SH-SY5Y (cell line): ENCODE measurements around the gene PRKCG.

ENCODE experiments used
- GATA2 ChIP-seq: IDR thresholded peaks from 2 replicates; pipeline ENCODE4 v1.6.1; 2011; ENCODE audit warnings: mild to moderate bottlenecking, low read depth, low read length
- GATA3 ChIP-seq: IDR thresholded peaks from 2 replicates; pipeline ENCODE4 v1.6.1; 2011; ENCODE audit warnings: low read depth, mild to moderate bottlenecking, low read length, moderate library complexity

Gene PRKCG

DNA sequence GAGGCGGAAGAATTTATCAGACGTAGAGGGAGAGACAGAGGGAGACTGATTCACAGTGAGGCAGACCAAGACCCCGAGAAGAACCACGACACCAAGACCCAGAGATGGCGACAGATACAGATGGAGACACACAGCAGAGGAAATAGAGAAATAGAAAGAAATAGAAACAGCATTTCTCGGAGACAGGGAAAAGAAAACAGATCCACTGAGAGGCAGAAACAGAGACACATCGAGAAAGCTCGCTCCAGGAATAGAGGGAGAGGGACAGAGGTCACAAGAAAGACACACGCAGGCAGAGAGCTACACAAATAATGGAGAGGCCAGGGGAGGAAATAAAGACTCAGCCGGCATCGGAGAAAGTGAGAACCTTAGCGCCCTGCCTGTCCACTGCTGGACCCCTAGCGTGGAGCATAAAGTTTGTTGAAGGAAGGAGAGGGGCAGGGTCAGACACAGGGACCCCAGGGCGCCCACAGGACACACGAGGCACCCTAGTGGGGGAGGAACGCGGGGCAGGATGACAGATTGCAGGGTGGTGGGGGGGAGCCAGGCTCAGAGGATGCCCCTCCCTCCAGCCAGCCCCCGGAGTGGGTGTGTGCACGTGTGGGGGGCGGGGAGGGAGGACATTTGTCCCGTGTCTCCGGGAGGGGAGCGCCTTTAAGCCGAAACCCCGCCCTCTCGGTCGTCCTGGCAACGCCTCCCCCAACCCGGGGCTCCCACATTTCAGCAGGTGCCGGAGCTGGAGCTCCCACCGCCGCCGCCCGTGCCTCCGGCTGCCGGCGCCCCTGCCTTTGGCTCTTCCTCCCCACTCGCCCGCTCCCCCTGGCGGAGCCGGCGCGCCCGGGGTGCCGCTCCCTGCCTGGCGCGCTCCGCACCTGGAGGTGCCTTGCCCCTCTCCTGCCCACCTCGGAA is at the start of gene PRKCG:
Gene PRKCG, plus strand, starts transcription at position 716 of the 909 bp plus-strand sequence. CDS start 298 bp downstream, outside the sequence.
- TF ChIP-seq GATA3 (no peak), GATA2 (no peak)

DNA sequence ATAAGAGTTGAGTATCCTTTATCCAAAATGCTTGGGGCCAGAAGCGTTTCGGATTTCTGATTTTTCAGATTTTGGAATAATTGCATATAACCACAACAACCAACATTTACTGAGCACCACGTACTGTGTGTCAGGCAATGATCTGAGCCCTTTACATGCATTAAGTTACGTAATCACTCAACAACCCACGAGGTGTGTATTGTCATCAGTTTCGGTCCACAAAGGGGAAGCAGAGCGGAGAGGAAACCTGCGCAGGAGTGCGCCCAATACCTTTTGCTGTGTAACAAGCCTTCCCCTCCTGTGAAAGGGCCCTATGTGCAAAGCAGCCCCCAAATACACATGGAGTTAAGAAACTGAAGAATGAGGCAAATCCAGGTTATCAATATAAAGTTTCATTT is 37.1 kb upstream of the PRKCG start:
- TF ChIP-seq GATA3 (no peak), GATA2 (no peak)

DNA sequence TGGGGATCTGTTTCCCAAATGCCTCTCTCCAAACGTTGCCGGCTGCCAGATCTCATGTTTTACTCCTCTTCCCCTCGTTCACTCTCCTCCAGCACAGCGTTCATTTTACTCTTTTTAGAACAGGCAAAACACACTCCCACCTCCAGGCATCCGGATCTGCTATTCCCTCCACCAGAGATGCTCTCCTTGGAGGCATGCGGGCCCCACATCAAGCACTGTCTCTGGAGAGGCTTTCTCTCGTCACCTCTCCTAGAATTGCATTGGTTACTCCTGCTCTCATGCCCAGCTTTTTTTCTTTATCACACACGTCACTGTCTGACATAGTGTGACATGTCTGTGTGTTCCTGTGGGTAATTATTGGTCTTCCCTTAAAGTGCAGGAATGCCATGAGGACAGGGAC is 34.4 kb upstream of the PRKCG start:
- TF ChIP-seq GATA3 (no peak), GATA2 (no peak)

DNA sequence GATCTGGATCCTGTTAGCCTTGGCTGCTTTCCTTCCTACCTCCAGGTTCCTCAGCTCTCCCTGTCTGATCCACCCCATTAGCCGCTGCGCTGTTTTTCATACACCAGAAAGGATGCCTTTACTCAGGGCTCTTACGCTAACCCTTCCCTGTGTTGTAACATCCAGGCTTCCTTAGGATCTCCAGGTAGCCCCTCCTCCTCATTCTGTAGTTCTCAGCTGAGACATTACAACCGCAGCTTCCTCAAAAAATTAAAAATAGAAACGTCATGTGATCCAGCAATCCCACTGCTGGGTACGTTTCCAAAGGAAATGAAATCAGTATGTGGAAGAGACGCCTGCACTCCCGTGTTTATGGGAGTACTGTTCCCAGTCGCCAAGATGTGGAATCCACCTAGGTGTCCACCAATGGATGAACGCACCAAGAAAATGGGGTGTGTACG is 32.7 kb upstream of the PRKCG start:
- TF ChIP-seq GATA3 (no peak), GATA2 (no peak)

DNA sequence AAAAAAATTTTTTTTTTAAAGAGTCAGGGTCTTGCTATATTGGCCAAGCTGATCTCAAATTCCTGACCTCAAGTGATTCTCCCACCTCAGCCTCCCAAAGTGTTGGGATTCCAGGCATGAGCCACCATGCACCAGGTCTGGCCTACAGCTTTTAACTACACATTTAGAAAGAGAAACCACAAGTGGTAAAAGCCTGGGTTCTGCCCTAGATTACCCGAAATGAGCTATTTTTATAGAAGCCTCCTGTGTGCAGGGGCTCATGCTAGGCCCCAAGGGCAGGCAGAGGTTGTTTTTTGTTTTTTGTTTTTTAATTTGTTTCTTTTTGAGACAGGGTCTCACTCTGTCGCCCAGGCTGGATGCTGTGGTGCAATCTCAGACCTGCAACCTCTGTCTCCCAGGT is 28.3 kb upstream of the PRKCG start:
- TF ChIP-seq GATA3 (no peak), GATA2 (no peak)

DNA sequence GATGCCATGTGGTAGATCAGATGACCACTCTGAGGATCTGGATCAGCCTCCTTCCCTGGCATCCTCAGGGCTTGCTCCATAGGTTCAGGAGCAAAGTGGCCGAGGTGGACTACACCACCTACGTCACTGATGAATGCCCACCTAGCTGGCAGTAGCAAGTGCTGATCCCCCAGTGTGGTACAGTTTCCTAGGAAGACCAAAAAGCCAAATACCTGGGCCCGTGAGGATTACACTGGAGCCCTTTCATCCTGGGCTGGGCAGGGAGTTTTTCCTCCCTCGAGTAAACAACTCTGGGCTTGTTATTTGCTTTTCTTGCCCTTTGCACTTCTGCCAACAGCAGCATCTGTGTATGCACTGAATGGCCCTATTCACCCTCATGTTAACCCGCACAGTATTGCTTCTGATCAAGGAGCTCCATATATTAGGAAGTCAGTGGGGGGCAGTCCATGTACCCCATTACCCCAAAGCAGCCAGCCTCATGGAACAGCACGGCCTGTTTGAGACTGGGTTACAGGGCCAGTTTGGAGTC is 17.6 kb upstream of the PRKCG start:
- TF ChIP-seq GATA2 (no peak), GATA3 (no peak)

DNA sequence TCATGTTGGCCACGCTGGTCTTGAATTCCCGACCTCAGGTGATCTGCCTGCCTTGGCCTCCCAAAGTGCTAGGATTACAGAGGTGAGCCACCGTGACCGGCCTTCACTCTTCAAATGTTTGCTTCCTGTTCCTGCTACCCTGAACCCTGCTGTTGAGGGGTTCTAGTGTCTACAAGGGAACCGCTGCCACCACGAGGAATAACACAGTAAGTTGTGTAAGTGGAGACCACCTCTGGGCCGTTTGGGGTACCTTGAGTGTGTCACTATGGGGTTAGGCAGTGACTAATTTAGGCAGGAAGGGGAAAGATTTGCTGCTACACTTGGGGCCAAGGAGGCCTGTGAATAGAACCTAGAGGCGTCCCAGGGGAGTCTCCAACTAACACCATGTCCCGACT is 16.5 kb upstream of the PRKCG start:
- TF ChIP-seq GATA3 (no peak), GATA2 (no peak)

DNA sequence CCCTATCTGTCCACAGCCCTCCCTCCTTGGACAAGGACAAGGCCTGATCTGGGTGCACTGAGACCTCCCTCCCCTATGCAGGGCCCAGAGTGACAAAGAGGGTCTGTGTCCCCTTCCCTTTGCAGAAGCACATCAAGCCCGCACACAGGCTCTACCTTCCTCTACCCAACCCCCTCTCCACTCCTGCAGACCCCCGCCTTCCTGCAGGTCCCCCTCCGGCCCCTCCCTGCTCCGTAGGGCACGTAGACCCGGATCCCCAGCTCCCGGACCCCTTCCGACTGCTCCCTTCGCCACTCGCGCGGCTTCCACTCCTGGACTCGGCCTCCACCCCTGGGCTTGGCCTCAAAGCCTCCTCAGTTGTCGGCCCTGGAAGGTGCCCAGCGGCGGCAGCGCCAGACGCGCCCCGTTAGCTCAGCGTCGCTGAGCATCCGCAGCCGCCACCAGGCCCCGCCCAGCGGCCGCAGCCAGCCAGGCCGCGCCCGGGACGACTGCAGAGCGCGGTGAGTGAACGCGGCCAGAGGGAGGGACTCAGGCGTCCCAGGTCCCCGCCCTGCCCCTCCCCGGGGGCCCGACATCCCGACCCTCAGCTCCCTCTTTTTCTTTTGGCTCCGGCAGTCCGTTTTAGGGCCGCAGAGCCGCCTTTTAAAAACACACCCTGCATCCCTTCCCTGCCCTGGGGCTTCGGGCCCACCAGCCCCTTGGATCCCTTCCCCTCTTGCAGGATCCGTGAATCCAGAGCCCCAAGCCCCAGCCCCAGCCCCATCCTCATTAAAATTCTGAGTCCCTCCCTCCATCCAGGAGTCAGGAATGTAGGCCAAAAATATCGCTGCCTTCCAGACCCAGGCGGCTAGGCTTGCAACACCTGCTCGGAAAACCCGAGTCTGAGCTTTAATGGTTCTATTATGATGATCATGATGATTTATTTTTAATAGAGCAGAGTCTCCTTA is 15.8 kb upstream of the PRKCG start:
- TF ChIP-seq GATA3 (no peak), GATA2 (no peak)

DNA sequence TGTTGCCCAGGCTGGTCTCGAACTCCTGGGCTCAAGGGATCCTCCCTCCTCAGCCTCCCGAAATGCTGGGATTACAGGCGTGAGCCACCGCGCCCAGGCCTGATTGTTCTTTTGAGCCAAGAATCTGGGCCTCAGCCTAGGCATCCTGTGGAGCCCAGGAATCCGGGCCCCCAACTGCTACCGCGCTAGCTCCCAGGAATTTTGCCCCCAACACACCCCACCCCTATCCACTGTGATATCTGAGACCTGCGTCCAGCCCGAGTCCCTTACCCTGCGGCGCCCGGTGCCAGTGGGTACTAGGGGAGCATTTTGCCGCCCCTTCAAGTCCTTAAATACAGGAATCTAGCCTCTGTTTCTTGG is 15.2 kb upstream of the PRKCG start:
- TF ChIP-seq GATA2 (no peak), GATA3 (no peak)

DNA sequence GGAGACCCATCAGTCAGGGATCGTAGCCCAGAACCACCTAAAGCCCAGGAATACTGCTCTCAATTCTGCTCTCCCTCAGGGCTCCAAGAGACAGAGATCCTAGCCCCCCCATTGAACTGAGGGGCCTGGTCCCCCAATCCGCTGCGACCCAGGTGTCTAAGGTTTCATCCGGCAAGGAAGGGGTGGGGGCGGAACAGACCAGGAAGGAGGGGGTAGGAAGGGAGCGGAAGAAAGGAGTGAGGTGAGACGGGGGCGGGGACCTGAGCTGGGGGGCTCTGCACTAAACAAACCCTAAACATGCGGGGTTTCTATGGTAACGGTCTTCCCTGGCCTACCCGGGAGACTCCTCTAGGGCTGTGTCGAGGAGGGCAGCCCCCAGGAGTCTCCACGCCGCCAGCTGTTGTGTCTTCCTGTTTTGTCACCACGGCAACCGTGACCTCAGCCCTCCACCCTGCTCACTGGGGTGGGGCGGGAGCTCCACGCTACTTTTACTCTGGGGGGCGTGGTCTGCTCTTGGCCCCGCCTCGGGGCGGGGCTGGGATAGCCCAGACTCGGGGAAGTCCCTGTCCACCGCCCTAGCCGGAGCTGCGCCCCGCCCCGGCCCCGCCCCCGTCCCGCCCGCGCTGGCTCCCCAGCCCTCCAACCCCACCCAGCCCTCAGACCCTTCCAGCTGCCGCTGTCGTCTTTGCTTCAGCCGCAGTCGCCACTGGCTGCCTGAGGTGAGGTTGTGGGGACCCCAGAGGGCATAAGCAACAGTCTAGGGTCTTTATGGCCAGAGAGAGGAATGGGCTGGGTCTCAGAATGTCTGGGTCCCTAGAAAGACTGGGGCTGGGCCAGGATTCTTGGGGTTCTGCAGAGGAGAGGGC is 14.5 kb upstream of the PRKCG start, which contains the start of gene MYADM:
Gene MYADM, plus strand, starts transcription at position 659 of the 866 bp plus-strand sequence. CDS start 5,647 bp downstream, outside the sequence.
- TF ChIP-seq GATA2 (no peak), GATA3 (no peak)

DNA sequence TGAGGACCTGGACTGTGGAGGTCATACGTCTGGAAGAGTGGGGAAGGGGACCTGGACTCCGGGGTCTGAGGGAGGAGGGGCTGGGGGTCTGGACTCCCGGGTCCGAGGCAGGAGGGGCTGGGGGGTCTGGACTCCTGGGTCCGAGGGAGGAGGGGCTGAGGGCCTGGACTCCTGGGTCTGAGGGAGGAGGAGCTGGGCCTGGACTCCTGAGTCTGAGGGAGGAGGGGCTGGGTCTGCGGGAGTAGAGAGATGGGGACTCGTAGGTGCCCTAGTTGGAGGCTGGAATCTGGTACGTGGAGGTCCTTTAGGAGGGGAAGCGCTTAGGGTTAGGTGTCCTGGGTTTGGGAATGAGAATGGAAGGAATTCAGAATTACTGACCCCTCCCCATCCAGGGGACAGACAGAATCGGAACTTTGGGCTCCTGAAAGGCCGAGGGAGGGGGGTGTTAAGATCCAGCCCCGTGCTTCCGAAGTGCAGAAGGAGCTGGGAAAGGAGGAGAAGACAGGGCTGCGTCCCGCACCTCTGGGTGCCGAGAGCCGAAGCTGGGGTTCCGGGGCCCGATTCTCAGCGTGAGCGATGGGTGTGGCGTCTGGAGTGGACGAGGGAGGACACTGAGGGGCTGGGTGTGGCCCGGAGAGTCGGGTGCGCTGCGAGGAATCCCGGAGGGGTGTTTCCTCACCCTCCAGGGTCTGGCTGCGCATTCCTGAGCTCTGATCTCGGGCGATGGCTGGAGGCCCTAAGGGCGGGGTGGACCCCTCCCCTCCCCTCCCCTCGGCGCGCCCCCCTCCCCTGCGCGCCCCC is 13.7 kb upstream of the PRKCG start:
- TF ChIP-seq GATA3 (no peak), GATA2 (no peak)
